Liver (tissue), 9 donors: ENCODE data around the gene ARHGAP32. TPM values are rescaled to one million over a fixed set of nuclear protein-coding genes. Genes with fewer than 3 reads are reported as not detected.

ENCODE experiments used
- DNase-seq: peaks from one replicate; pipeline ENCODE4 v3.0.0-alpha.2; 2017; ENCODE audit warnings: low spot score
- H3K27ac ChIP-seq, 2 donors: one replicate each; pipeline ENCODE4 v1.7.0; 2013; ENCODE audit warnings: inconsistent platforms in 2 of 2, low read length in 2 of 2, control low read depth in 1 of 2, low read depth in 1 of 2, mild to moderate bottlenecking in 1 of 2
- H3K27me3 ChIP-seq, 4 donors: one replicate each; pipeline versions ENCODE4 v1.6.1 to v1.7.0; 2013; ENCODE audit warnings: low read length in 3 of 4, inconsistent platforms in 1 of 4, mild to moderate bottlenecking in 1 of 4, moderate library complexity in 1 of 4; ENCODE audit not compliant: control insufficient read depth in 4 of 4, insufficient read depth in 4 of 4
- H3K36me3 ChIP-seq, 4 donors: one replicate each; pipeline versions ENCODE4 v1.6.1 to v1.7.0; 2013; ENCODE audit warnings: low read length in 3 of 4, mild to moderate bottlenecking in 3 of 4, low read depth in 1 of 4, moderate library complexity in 1 of 4; ENCODE audit not compliant: control insufficient read depth in 4 of 4, insufficient read depth in 3 of 4
- H3K4me1 ChIP-seq, 4 donors: one replicate each; pipeline versions ENCODE4 v1.6.1 to v1.7.0; 2013; ENCODE audit warnings: low read length in 3 of 4, mild to moderate bottlenecking in 3 of 4, moderate library complexity in 1 of 4; ENCODE audit not compliant: control insufficient read depth in 4 of 4, insufficient read depth in 4 of 4
- H3K4me3 ChIP-seq, 3 donors: one replicate each; pipeline versions ENCODE4 v1.6.1 to v1.7.0; 2013; ENCODE audit warnings: low read length in 3 of 3, control low read depth in 1 of 3, low read depth in 1 of 3, mild to moderate bottlenecking in 1 of 3
- H3K9ac ChIP-seq, 2 donors: one replicate each; pipeline ENCODE4 v1.7.0; 2013; ENCODE audit warnings: low read length in 2 of 2, mild to moderate bottlenecking in 2 of 2, moderate library complexity in 2 of 2, control low read depth in 1 of 2, low read depth in 1 of 2
- H3K9me3 ChIP-seq, 4 donors: one replicate each; pipeline versions ENCODE4 v1.6.1 to v1.7.0; 2013; ENCODE audit warnings: low read length in 3 of 4; ENCODE audit not compliant: control insufficient read depth in 4 of 4
- FOXA1 ChIP-seq: IDR thresholded peaks from 2 replicates; pipeline ENCODE4 v1.6.1; 2016; ENCODE audit warnings: antibody characterized with exemption
- GABPA ChIP-seq, 2 donors: IDR thresholded peaks in 1 of 2; conservative IDR thresholded peaks in 1 of 2; 2 replicates each; pipeline ENCODE4 v1.6.1; 2016; ENCODE audit warnings: antibody characterized with exemption in 2 of 2, mild to moderate bottlenecking in 1 of 2, moderate library complexity in 1 of 2
- HNF4A ChIP-seq, 2 donors: conservative IDR thresholded peaks; 2 replicates each; pipeline ENCODE4 v1.6.1; 2016; ENCODE audit warnings: antibody characterized with exemption in 2 of 2, mild to moderate bottlenecking in 2 of 2
- JUND ChIP-seq, 2 donors: IDR thresholded peaks; 2 replicates each; pipeline ENCODE4 v1.6.1; 2016; ENCODE audit warnings: antibody characterized with exemption in 2 of 2
- NR2F2 ChIP-seq: IDR thresholded peaks from 2 replicates; pipeline ENCODE4 v1.6.1; 2016; ENCODE audit warnings: antibody characterized with exemption
- RAD21 ChIP-seq, 2 donors: IDR thresholded peaks; 2 replicates each; pipeline ENCODE4 v1.6.1; 2016; ENCODE audit warnings: antibody characterized with exemption in 2 of 2, mild to moderate bottlenecking in 2 of 2
- RXRA ChIP-seq, 2 donors: IDR thresholded peaks; 2 replicates each; pipeline ENCODE4 v1.6.1; 2017 to 2018; ENCODE audit warnings: antibody characterized with exemption in 2 of 2, mild to moderate bottlenecking in 1 of 2
- SP1 ChIP-seq: IDR thresholded peaks from 2 replicates; pipeline ENCODE4 v1.6.1; 2018; ENCODE audit warnings: antibody characterized with exemption, mild to moderate bottlenecking
- TAF1 ChIP-seq: conservative IDR thresholded peaks from 2 replicates; pipeline ENCODE4 v1.6.1; 2016; ENCODE audit warnings: antibody characterized with exemption, mild to moderate bottlenecking
- YY1 ChIP-seq: IDR thresholded peaks from 2 replicates; pipeline ENCODE4 v1.6.1; 2016; ENCODE audit warnings: antibody characterized with exemption, mild to moderate bottlenecking
- WGBS: extraction: QIAGEN DNeasy Blood & Tissue Kit; methylation state at CpG from one replicate; pipeline ENCODE4 v1.1.7; 2013; 5-methylcytosine and 5-hydroxymethylcytosine counted together
- polyA plus RNA-seq, 2 donors: library from polyadenylated mRNA; stranded (reverse) in 1 of 2; unstranded in 1 of 2; fragments of 200-250 nt in 1 of 2; fragments of >200 nt in 1 of 2; fragmentation: Nextera tagmentation in 1 of 2; extraction: Ambion mirVana in 1 of 2; gene quantifications; one replicate each; pipeline versions ENCODE4 v1.2.1 to v1.2.3, GENCODE V29; 2013 to 2015
- total RNA-seq, 2 donors: library from RNA; depleted of rRNA; stranded (reverse); fragments of >200 nt; gene quantifications; one replicate each; pipeline ENCODE4 v1.2.3, GENCODE V29; 2014
- TF ChIP-seq, protein P1 (sequence below): fragments of 150-350 bp; IDR thresholded peaks from 2 replicates; pipeline ENCODE4 v1.5.1; 2017; ENCODE audit warnings: improper control_type of control experiment, low read depth, low read length; ENCODE audit not compliant: missing input control
- TF ChIP-seq, protein P2 (sequence below): IDR thresholded peaks from 2 replicates; pipeline ENCODE4 v1.6.1; 2016; ENCODE audit warnings: antibody characterized with exemption, mild to moderate bottlenecking
- donor health status: healthy.
- donor health status: healthy.
- donor health status: healthy.
- donor health status: healthy.
- donor health status: healthy.

ARHGAP32 gene
- total and polyA plus RNA-seq, 4 donors, result 1.8 to 13.1 (median 2.6) TPM

DNA sequence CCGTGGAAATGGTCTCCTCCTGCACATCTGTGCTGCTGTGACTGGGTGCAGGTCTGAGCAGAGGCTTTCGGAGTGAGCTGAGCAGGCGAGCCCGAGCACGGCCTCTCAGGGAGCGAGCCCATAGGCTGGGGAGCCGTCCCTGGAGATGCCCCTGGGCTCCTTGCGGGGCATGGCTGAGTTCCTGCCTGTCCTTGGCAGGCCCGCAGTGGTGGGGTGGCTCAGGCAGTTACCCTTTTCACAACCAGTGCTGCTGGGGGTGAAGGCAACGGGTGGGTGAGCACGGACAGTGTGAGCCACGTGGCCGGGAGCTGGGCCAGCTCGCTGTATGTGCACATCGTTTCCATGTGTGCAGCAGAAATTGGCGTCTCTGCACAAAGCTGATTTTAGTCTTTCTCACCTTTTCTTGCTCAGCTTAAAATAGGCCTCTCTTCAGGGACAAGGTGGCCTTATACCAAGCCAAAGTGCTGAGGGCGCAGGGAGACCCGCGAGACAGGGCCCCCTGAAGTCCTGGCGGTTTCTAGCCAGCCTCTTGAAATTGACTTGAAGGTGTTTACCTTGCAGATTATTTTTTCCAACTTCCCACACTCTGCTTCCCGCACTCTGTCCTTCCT lies 249.2 kb downstream of the ARHGAP32 start, which contains the start of gene TP53AIP1:
Gene TP53AIP1, minus strand, starts transcription at position 55 of the 611 bp plus-strand sequence. CDS start 5,053 bp downstream, outside the sequence.
- no peaks in the 10 kb centered on the region for H3K4me1 ChIP-seq
- no peak for DNase-seq
- no peaks in the 10 kb centered on the region for H3K9me3 ChIP-seq
- no peak within 1 kb of the TSS for H3K27ac ChIP-seq
- no peaks in the 10 kb centered on the region for H3K27me3 ChIP-seq
- TF ChIP-seq TAF1, result no peak
- no peak for TF ChIP-seq YY1
- no peak for TF ChIP-seq RXRA (IDR thresholded peaks at IDR 0.05)
- TF ChIP-seq FOXA1, result no peak
- TF ChIP-seq SP1, result no peak
- TF ChIP-seq GABPA (IDR thresholded peaks at IDR 0.05 in 1 of 2, conservative IDR thresholded peaks at IDR 0.05 in 1 of 2), result no peak
- no peak within 1 kb of the TSS for H3K4me3 ChIP-seq
- WGBS, result 90% methylated on average over 21 of the region's 21 CpGs
- no peak within 1 kb of the TSS for H3K9ac ChIP-seq
- H3K36me3 ChIP-seq, result no peaks in the 10 kb centered on the region

DNA sequence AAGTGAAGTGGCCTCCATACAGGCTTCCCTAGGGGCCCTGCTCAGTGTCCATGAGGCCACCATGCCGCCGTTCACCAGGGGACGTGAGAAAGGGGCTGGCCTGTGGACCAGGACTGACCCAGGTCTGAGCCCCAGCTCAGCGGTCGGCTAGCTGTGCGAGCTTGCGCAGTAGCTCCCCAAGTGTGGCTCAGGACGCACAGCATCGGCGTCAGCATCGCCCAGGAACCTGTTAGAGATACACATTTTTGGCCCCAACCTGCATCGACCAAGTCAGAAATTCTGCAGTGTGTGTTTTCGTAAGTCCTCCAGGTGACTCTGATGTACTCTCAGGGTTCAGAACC lies 249.9 kb downstream of the ARHGAP32 start:
- WGBS, result 96% methylated on average over 13 of the region's 13 CpGs

More for the DNA sequence above, 249.9 kb downstream of the ARHGAP32 start:
- no peaks in the 10 kb centered on the region for H3K9me3 ChIP-seq
- no peaks in the 10 kb centered on the region for H3K36me3 ChIP-seq
- H3K27ac ChIP-seq, result no peak overlapping the region
- no peak for DNase-seq
- H3K4me1 ChIP-seq, result no peaks in the 10 kb centered on the region
- H3K27me3 ChIP-seq, result no peaks in the 10 kb centered on the region
- H3K4me3 ChIP-seq, result no peak overlapping the region
- H3K9ac ChIP-seq, result no peak overlapping the region
- TF ChIP-seq NR2F2 (no peak), RXRA (IDR thresholded peaks at IDR 0.05) (no peak), JUND (IDR thresholded peaks at IDR 0.05) (no peak), RAD21 (IDR thresholded peaks at IDR 0.05) (no peak), HNF4A (conservative IDR thresholded peaks at IDR 0.05) (no peak), YY1 (no peak)
- TF ChIP-seq, protein P1, sequence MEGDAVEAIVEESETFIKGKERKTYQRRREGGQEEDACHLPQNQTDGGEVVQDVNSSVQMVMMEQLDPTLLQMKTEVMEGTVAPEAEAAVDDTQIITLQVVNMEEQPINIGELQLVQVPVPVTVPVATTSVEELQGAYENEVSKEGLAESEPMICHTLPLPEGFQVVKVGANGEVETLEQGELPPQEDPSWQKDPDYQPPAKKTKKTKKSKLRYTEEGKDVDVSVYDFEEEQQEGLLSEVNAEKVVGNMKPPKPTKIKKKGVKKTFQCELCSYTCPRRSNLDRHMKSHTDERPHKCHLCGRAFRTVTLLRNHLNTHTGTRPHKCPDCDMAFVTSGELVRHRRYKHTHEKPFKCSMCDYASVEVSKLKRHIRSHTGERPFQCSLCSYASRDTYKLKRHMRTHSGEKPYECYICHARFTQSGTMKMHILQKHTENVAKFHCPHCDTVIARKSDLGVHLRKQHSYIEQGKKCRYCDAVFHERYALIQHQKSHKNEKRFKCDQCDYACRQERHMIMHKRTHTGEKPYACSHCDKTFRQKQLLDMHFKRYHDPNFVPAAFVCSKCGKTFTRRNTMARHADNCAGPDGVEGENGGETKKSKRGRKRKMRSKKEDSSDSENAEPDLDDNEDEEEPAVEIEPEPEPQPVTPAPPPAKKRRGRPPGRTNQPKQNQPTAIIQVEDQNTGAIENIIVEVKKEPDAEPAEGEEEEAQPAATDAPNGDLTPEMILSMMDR, result no peak
- TF ChIP-seq, protein P2, sequence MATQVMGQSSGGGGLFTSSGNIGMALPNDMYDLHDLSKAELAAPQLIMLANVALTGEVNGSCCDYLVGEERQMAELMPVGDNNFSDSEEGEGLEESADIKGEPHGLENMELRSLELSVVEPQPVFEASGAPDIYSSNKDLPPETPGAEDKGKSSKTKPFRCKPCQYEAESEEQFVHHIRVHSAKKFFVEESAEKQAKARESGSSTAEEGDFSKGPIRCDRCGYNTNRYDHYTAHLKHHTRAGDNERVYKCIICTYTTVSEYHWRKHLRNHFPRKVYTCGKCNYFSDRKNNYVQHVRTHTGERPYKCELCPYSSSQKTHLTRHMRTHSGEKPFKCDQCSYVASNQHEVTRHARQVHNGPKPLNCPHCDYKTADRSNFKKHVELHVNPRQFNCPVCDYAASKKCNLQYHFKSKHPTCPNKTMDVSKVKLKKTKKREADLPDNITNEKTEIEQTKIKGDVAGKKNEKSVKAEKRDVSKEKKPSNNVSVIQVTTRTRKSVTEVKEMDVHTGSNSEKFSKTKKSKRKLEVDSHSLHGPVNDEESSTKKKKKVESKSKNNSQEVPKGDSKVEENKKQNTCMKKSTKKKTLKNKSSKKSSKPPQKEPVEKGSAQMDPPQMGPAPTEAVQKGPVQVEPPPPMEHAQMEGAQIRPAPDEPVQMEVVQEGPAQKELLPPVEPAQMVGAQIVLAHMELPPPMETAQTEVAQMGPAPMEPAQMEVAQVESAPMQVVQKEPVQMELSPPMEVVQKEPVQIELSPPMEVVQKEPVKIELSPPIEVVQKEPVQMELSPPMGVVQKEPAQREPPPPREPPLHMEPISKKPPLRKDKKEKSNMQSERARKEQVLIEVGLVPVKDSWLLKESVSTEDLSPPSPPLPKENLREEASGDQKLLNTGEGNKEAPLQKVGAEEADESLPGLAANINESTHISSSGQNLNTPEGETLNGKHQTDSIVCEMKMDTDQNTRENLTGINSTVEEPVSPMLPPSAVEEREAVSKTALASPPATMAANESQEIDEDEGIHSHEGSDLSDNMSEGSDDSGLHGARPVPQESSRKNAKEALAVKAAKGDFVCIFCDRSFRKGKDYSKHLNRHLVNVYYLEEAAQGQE, result no peak
